T-helper 1 cell treated with Interleukin-12 subunit alpha and Interleukin-12 subunit beta and Interleukin-4 antibody, amounts not matched to agents 30 μg/mL and 1 μg/mL, for 36 hours (primary cell): ENCODE measurements around the gene OPRL1.

Experiments used
- H3K27ac Mint-ChIP-seq: one replicate; pipeline ENCODE4 v1.8.0; 2021; ENCODE audit warnings: mild to moderate bottlenecking, mixed read lengths
- H3K27me3 Mint-ChIP-seq: one replicate; pipeline ENCODE4 v1.8.0; 2021; ENCODE audit warnings: low read depth, mixed read lengths
- H3K36me3 Mint-ChIP-seq: one replicate; pipeline ENCODE4 v1.8.0; 2021; ENCODE audit warnings: low read depth, mixed read lengths
- H3K4me1 Mint-ChIP-seq: one replicate; pipeline ENCODE4 v1.8.0; 2021; ENCODE audit warnings: low read depth, mixed read lengths
- H3K4me3 Mint-ChIP-seq: one replicate; pipeline ENCODE4 v1.8.0; 2021; ENCODE audit warnings: mild to moderate bottlenecking, moderate library complexity, mixed read lengths
- H3K9me3 Mint-ChIP-seq: one replicate; pipeline ENCODE4 v1.8.0; 2021; ENCODE audit warnings: mixed read lengths

Gene OPRL1

DNA sequence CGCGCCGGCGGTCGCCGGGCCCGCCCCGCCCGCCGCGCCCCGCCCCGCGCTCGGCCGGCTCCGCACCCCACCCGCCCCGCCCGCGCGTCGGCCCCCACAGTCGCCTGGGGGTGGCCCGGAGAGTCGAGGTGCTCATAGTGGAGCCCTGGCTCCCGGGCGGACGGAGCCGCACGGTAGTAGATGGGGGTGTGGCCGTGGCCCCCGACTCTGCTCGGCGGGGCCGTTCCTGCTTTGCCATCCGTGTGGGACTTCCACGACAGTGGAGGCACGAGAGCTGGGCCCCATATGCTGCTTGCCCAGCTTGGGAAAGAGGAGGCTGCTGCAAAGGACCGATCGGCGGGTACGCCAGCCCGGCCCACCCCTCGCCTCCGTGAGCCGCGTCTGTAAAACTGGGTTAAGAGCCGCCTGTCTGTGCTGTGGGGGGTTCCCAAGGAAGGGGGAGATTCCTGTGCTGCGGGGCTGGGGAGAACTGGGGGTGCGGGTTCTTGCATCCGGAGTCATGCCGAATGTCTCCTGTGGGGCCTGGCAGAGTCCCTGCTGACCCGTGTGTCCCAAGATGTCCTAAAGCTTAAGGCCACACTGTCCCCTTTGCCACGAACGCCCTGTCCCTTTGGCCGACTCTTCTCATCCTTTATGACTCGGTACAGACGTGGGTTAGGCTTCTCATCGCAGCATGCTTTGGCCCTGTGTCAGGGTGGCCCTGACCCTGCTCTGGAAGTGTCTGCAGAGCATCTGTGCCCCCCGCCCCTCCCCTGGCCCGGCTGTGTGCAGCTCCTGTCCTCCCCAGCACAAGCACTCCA is at the start of gene OPRL1:
OPRL1 (plus strand) TSS at position 70 of the 800 bp plus-strand sequence. CDS start 12,639 bp downstream, outside the sequence.
- Mint-ChIP-seq H3K4me1 (peaks cover 20% of the 10 kb centered on the region), H3K27me3 (peaks cover 17% of the 10 kb centered on the region)

DNA sequence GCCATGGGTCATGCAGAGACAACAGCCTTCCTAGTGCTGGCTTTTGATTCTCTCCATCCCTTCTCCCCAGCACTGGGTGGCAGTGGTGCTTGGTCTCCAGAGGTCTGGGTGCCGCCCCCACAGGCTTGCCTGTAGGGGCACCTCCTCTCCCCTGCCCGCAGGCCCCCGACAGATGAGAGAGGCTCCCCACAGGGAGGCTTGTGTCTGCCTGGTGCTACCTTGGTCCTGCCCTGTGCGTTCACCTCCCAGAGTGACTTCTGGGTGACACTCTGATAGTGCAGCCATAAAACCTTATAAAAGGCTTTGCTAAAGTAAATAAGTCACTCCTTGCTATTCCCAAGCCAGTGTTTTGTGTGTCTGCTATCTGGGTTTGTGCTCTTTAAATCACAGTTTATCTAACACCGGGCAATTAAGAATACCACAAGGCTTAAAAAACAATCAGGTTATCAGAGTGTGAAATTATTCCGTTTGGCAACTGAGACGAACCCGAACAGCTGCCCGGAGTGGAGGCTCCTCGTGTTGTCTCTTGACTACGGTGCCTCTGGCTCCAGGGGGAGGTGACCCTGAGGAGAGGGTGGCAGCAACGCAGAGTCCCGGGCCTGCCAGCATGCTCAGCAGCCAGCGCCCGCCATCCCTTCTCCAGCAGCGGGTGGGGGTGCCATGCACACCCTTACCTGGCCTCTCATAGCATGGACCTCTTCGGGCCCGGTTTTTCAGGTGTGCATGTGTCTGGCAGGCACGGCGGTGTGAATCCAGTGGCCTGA is 49.3 kb upstream of the OPRL1 start:
- peaks cover 37% of the 10 kb centered on the region for H3K36me3 Mint-ChIP-seq

More for the DNA sequence above, at the start of gene OPRL1:
- peak within 1 kb of the TSS; percentile 84 for H3K27ac Mint-ChIP-seq
- peaks cover 11% of the 10 kb centered on the region for H3K36me3 Mint-ChIP-seq
- H3K9me3 Mint-ChIP-seq: no peaks in the 10 kb centered on the region
- H3K4me3 Mint-ChIP-seq: peak within 1 kb of the TSS; percentile 93

DNA sequence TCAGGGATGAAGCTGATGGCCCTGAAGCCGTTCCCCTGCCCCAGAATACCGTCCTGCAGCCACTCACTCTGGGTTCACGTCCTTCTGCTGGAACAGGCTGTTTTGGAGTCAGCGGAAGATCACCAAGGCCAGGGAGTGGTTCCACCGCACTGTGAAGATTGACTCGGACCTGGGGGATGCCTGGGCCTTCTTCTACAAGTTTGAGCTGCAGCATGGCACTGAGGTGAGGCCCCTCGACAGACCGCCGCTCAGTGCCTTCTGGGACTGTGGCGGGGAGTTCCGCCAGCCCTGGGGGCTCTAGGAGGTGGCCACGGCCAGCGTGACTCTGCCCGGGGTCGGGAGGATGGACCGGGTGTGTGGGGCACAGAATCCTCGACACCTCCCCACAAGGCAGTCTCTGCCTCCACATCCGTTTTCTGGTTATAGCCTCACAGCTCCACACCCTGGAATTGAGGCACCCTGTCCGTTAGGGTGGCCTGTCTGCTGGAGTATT is 48.0 kb upstream of the OPRL1 start:
- H3K4me1 Mint-ChIP-seq: peaks cover 24% of the 10 kb centered on the region
- no peak overlapping the region for H3K27ac Mint-ChIP-seq
- H3K27me3 Mint-ChIP-seq: no peaks in the 10 kb centered on the region
- peaks cover 32% of the 10 kb centered on the region for H3K36me3 Mint-ChIP-seq
- H3K4me3 Mint-ChIP-seq: no peak overlapping the region
- H3K9me3 Mint-ChIP-seq: no peaks in the 10 kb centered on the region

More for the DNA sequence above, 49.3 kb upstream of the OPRL1 start:
- no peak overlapping the region for H3K27ac Mint-ChIP-seq
- H3K4me1 Mint-ChIP-seq: peaks cover 20% of the 10 kb centered on the region
- H3K27me3 Mint-ChIP-seq: no peaks in the 10 kb centered on the region
- H3K9me3 Mint-ChIP-seq: no peaks in the 10 kb centered on the region
- H3K4me3 Mint-ChIP-seq: no peak overlapping the region

DNA sequence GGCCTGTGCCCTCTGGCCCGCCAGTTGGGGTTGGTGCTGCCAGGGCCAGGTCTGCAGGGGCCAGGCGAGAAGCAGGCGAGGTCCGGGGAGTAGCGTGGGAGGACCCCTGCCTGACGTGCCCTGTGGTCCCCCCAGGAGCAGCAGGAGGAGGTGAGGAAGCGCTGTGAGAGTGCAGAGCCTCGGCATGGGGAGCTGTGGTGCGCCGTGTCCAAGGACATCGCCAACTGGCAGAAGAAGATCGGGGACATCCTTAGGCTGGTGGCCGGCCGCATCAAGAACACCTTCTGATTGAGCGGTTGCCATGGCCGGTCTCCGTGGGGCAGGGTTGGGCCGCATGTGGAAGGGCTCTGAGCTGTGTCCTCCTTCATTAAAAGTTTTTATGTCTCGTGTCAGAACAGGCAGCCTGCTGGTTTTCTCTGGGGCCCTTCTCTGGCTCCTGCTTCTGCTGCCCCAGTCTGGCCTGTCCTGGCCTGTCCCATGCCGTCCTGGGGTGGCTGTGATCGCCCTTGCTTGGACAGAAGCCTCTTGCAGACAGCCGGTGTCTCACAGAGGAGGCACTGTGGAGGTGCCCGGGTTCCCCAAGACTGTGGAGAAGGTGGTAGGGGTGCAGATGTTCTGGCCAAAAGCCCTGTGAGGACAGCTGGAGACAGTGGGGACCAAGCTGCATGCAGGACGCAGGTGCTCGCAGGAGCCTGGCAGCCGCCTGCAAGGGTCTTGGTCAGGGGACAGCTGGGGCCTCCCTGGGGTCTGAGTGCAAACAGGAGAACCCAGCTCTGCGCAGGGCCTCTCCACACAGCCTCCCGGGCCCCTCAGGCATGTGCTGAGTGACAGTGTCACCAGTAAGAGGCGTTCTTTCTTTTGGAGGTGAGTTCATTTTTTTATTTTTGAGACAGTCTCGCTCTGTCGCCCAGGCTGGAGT is 46.9 kb upstream of the OPRL1 start:
- Mint-ChIP-seq H3K27ac (peak overlapping the region; percentile 98), H3K36me3 (peaks cover 25% of the 10 kb centered on the region)

DNA sequence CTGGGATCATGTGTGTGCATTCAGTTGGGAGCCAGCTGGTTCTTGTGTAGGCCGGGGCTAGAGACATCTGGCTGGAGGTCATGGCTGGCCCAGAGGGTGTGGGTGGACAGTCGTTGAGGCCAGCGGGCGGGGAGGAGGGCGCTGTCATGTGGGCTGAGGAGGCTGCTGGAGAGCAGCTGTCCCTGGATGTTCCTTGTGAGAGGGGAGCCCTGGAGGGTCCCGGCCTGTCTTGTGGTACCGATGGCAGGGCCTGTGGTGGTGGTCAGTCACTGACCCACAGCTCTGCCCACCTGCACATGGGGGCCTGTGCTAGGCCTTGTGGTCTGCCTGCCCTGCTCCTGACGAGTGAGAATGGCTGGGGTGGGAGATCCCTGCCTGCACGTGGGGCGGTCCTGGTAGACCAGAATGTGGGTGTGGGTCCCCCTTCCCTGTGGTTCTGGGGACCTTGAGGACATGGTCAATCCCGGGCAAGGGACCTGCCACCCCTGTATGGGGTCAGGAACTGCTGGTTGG is 45.8 kb upstream of the OPRL1 start:
- peaks cover 21% of the 10 kb centered on the region for H3K36me3 Mint-ChIP-seq
- no peaks in the 10 kb centered on the region for H3K27me3 Mint-ChIP-seq
- peak overlapping the region; percentile 54 for H3K4me3 Mint-ChIP-seq
- peak overlapping the region; percentile 98 for H3K27ac Mint-ChIP-seq
- H3K9me3 Mint-ChIP-seq: no peaks in the 10 kb centered on the region
- peaks cover 31% of the 10 kb centered on the region for H3K4me1 Mint-ChIP-seq

More for the DNA sequence above, 46.9 kb upstream of the OPRL1 start:
- Mint-ChIP-seq H3K27me3 (no peaks in the 10 kb centered on the region), H3K4me3 (no peak overlapping the region), H3K9me3 (no peaks in the 10 kb centered on the region), H3K4me1 (peaks cover 31% of the 10 kb centered on the region)

DNA sequence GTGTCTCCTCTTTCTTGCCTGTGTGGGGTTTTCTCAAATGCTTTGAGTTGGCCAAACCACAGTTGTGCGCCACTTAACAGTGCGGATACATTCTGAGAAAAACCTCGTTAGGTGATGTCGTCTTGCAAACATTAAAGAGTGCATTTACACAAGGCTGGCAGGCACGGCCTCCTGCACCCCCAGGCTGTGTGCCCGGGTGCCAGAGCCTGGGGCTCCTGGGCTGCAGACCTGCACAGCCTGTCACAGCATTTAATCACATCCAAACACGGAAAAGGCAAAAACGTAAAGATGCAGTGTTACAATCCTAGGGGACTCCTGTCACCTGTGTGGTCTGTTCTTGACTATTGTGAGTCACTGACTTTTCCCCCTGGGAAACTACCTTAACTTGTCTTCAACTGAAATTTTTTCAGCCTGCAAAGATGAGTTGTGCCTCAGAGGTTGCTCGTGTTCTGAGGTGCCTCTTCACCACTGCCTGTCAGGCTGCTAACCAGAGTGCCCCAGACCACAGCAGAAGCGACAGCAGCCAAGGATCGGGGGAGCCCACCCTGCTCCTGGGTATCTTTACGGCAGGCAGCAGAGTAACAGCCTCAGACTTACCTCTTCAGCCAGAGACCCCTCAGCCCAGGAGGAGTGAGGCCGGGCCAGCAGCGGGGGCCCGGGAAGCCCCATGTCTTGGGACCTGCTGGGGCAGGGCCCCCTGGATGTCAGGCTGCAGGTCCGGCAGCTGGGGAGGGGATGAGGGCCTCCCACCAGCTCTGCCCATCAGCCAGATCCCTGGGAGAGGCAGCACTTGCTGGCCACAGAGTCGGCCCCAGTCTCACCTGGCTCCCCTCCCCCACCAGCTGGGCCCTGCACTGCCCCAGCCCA is 44.6 kb upstream of the OPRL1 start:
- no peaks in the 10 kb centered on the region for H3K27me3 Mint-ChIP-seq
- peaks cover 39% of the 10 kb centered on the region for H3K4me1 Mint-ChIP-seq
- H3K9me3 Mint-ChIP-seq: no peaks in the 10 kb centered on the region
- H3K4me3 Mint-ChIP-seq: peak overlapping the region; percentile 80
- H3K27ac Mint-ChIP-seq: peak overlapping the region; percentile 98
- H3K36me3 Mint-ChIP-seq: peaks cover 18% of the 10 kb centered on the region

DNA sequence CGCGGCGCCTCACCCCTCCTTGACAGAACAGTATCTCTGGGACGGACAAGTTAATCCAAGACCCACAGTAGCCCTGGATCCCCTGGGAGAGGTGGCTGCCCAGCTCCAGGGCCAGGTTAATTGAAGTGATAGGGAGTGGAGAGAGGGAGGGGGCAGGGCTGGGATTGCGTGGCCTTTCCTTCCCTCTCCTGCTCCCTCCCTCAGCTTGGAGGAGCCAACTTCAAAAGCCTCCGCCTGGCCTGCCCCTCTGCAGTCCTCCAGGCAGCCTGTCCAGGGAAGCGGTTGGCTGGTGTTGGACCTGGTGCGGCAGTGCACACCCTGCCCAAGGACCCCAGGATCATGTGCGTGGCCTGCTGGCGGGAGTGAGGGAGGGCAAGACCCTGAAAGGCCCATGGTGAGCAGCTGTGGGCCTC is 43.9 kb upstream of the OPRL1 start, which contains the start of gene C20orf204:
C20orf204 (plus strand) TSS at position 250 of the 413 bp plus-strand sequence; CDS start at position 392, 142 bp downstream.
- Mint-ChIP-seq H3K36me3 (peaks cover 18% of the 10 kb centered on the region), H3K27me3 (no peaks in the 10 kb centered on the region), H3K9me3 (no peaks in the 10 kb centered on the region), H3K4me3 (peak within 1 kb of the TSS; percentile 81), H3K4me1 (peaks cover 41% of the 10 kb centered on the region), H3K27ac (peak within 1 kb of the TSS; percentile 98)

DNA sequence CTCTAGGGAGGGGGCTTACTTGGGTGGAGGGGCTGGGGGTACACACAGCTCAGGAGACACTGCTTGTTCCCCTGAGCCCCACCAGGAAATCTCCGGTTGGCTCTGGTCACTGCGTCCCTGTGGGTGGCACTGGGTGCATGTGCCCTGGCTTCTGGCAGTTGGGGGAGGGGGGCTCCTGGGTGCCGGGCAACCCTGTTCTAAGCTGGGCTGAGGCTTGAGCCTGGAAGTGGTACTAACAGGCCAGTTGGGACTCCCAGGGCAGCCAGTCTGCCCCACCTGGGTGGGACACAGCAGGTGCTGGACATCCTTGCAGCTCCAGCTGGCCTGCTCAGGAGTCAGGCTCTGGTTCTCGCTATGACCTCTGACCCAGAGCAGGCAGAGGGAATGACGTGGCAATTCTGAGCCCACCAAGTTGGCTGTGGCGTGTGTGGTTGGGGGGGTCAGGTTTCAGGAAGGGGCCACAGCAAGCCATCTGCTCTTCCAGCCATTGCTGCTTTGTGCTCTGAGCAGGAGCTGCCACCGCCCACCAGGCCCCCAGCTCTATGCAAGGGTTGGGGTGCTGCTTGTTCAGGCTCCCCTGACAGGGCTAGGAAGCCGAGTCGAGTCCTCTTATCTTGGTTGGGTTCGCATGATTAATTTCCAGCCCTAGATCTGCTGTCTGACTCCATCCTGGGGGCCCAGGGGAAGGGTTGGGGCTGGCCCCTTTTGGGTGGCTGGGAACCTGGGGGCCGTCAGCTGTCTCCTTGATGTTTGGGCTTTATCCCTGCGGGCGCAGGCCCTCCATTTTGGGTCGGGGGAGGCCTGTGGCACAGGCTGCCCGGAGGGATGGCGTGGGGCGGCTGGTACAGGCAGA is 43.3 kb upstream of the OPRL1 start:
- H3K4me1 Mint-ChIP-seq: peaks cover 41% of the 10 kb centered on the region
- no peaks in the 10 kb centered on the region for H3K9me3 Mint-ChIP-seq
- H3K27ac Mint-ChIP-seq: peak overlapping the region; percentile 90
- H3K36me3 Mint-ChIP-seq: peaks cover 14% of the 10 kb centered on the region
- no peaks in the 10 kb centered on the region for H3K27me3 Mint-ChIP-seq
- peak overlapping the region; percentile 81 for H3K4me3 Mint-ChIP-seq

DNA sequence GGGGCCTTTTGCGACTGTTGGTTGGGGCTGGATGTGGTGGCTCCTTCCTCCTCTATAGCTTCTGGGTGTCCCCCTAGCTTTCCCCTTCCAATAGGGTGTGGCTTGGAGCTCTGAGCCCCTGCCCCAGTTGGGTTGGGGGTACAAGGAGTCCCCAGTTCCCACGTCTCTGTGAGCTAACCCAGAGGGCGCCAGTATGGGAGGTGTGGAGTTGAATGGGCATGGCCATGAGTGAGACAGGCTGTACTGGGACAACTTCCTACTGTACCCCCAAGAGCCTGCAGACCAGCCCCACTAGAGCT is 42.7 kb upstream of the OPRL1 start:
- H3K4me3 Mint-ChIP-seq: peak overlapping the region; percentile 81
- peaks cover 13% of the 10 kb centered on the region for H3K36me3 Mint-ChIP-seq
- H3K4me1 Mint-ChIP-seq: peaks cover 42% of the 10 kb centered on the region
- H3K27ac Mint-ChIP-seq: peak overlapping the region; percentile 90
- H3K9me3 Mint-ChIP-seq: no peaks in the 10 kb centered on the region
- H3K27me3 Mint-ChIP-seq: no peaks in the 10 kb centered on the region

DNA sequence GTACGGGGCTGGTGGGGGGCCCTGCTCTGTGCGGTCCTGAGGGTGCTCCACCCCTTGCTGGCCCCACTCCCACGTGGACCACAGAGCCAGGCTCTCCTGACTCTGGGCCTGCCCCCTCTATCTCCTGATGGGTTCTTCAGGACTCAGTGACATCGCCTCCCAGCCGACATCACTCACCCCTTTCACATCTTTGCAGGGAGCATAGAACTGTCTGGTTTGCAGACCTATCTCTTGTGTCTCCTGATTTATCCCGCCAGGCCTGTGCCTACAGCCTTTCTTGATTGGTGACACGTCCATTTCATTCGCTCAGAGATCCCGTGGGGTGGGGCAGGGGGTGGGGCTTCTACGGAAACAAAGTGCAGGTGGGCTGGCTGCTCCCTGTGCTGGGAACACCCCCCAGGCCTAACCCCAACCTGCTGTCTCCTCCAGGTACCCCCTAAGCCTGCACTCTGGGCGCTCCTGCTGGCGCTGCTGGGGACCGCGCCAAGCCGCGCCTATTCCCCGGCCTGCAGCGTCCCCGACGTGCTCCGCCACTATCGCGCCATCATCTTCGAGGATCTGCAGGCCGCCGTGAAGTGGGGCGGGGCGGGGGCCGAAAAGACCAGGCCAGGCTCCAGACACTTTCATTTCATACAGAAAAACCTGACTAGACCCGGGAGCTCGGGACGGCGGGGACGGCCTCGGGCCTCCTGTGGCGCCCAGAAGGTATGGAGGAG is 42.2 kb upstream of the OPRL1 start:
- H3K4me1 Mint-ChIP-seq: peaks cover 43% of the 10 kb centered on the region
- peaks cover 10% of the 10 kb centered on the region for H3K36me3 Mint-ChIP-seq
- peak overlapping the region; percentile 90 for H3K27ac Mint-ChIP-seq
- H3K9me3 Mint-ChIP-seq: no peaks in the 10 kb centered on the region
- H3K4me3 Mint-ChIP-seq: peak overlapping the region; percentile 81
- H3K27me3 Mint-ChIP-seq: no peaks in the 10 kb centered on the region

DNA sequence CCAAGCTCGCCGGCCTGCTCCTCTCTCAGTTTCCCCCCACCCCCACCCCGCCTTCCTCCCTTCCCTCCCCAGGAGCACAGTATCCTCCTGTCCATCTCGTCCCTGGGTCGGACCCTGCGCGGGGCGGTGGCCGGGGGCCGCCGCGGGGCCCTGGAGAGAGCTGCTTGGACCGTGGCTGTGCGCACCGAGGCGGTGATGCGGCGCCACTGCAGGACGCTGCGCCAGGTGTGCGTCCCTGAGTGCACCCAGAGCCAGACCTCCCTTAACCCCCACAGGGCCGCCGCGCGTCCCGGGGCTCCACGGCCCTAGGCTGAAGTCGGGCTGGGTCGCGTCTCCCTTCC is 41.7 kb upstream of the OPRL1 start:
- Mint-ChIP-seq H3K9me3 (no peaks in the 10 kb centered on the region), H3K4me3 (peak overlapping the region; percentile 81), H3K27ac (peak overlapping the region; percentile 90), H3K36me3 (peaks cover 10% of the 10 kb centered on the region), H3K27me3 (no peaks in the 10 kb centered on the region), H3K4me1 (peaks cover 43% of the 10 kb centered on the region)
